HepG2 (cell line): ENCODE measurements around the gene CD164L2. TPM values are rescaled to one million over a fixed set of nuclear protein-coding genes. Genes with fewer than 3 reads are reported as not detected.

ENCODE experiments used
- AKNA ChIP-seq: sonication (generic); formaldehyde crosslinking; IDR thresholded peaks from 2 replicates; pipeline ENCODE4 v1.4.0; 2020; ENCODE audit warnings: missing genetic modification reagents, borderline replicate concordance
- ASH2L ChIP-seq: fragments of 300-600, 200-600 bp; sonication (generic); IDR thresholded peaks from 2 replicates; pipeline ENCODE4 v1.7.0; 2017; ENCODE audit warnings: low read depth, mild to moderate bottlenecking, moderate library complexity, mixed read lengths, low read length; ENCODE audit not compliant: insufficient read length
- BATF2 ChIP-seq: sonication (generic); formaldehyde crosslinking; IDR thresholded peaks from 2 replicates; pipeline ENCODE4 v1.8.0; 2022; ENCODE audit warnings: mild to moderate bottlenecking, missing genetic modification reagents, moderate library complexity
- CAMTA2 ChIP-seq: sonication (generic); formaldehyde crosslinking; IDR thresholded peaks from 2 replicates; pipeline ENCODE4 v1.4.0; 2020; ENCODE audit warnings: mild to moderate bottlenecking, missing genetic modification reagents, borderline replicate concordance
- CHD2 ChIP-seq: IDR thresholded peaks from 2 replicates; pipeline ENCODE4 v1.6.1; 2011; ENCODE audit warnings: low read depth, low read length, improper control_type of control experiment
- ELF3 ChIP-seq: IDR thresholded peaks from 2 replicates; pipeline ENCODE4 v1.6.1; 2016; ENCODE audit warnings: missing genetic modification reagents, missing compliant biosample characterization
- KDM1A ChIP-seq: IDR thresholded peaks from 2 replicates; pipeline ENCODE4 v1.6.1; 2016; ENCODE audit warnings: missing compliant biosample characterization
- NFYB ChIP-seq: sonication (generic); formaldehyde crosslinking; IDR thresholded peaks from 2 replicates; pipeline ENCODE4 v1.4.0; 2020; ENCODE audit warnings: missing genetic modification reagents
- NR2F6 ChIP-seq, 2 experiments: IDR thresholded peaks; 2 replicates each; pipeline ENCODE4 v1.6.1; 2016; ENCODE audit warnings: antibody characterized with exemption in 1 of 2, mild to moderate bottlenecking in 1 of 2
- SAP130 ChIP-seq: IDR thresholded peaks from 2 replicates; pipeline ENCODE4 v1.6.1; 2016; ENCODE audit warnings: low read depth
- SOX5 ChIP-seq: IDR thresholded peaks from 2 replicates; pipeline ENCODE4 v1.6.1; 2016; ENCODE audit warnings: borderline replicate concordance
- SRSF1 ChIP-seq: fragments of 200-400 bp; formaldehyde crosslinking; optimal IDR thresholded peaks from 2 replicates; pipeline ENCODE3; 2017; ENCODE audit warnings: mild to moderate bottlenecking, low read depth, low read length, moderate library complexity
- SUZ12 ChIP-seq: fragments of 150-350 bp; IDR thresholded peaks from 2 replicates; pipeline ENCODE4 v1.6.1; 2014; ENCODE audit warnings: low read depth, low read length
- TFDP1 ChIP-seq: IDR thresholded peaks from 2 replicates; pipeline ENCODE4 v1.6.1; 2016; ENCODE audit warnings: missing compliant biosample characterization, missing genetic modification reagents, borderline replicate concordance
- TMF1 ChIP-seq: sonication (generic); formaldehyde crosslinking; IDR thresholded peaks from 2 replicates; pipeline ENCODE4 v1.8.1; 2022; ENCODE audit warnings: low read depth, missing genetic modification reagents
- XRCC5 ChIP-seq: fragments of 200-400 bp; formaldehyde crosslinking; optimal IDR thresholded peaks from 2 replicates; pipeline ENCODE3; 2017; ENCODE audit warnings: mild to moderate bottlenecking, low read length
- ZNF274 ChIP-seq: sonication (generic); formaldehyde crosslinking; IDR thresholded peaks from 2 replicates; pipeline ENCODE4 v1.5.1; 2020; ENCODE audit warnings: mild to moderate bottlenecking, missing genetic modification reagents
- ZNF44 ChIP-seq: sonication (generic); formaldehyde crosslinking; IDR thresholded peaks from 2 replicates; pipeline ENCODE4 v1.5.1; 2020; ENCODE audit warnings: mild to moderate bottlenecking, missing genetic modification reagents
- ZNF563 ChIP-seq: sonication (generic); formaldehyde crosslinking; IDR thresholded peaks from 2 replicates; pipeline ENCODE4 v1.8.0; 2022; ENCODE audit warnings: mild to moderate bottlenecking, moderate library complexity, missing genetic modification reagents
- ZNF691 ChIP-seq: sonication (generic); formaldehyde crosslinking; IDR thresholded peaks from 2 replicates; pipeline ENCODE4 v1.4.0; 2020; ENCODE audit warnings: missing genetic modification reagents, low read depth, mild to moderate bottlenecking, borderline replicate concordance
- ZZZ3 ChIP-seq: sonication (generic); formaldehyde crosslinking; IDR thresholded peaks from 2 replicates; pipeline ENCODE4 v1.4.0; 2020; ENCODE audit warnings: missing genetic modification reagents, mild to moderate bottlenecking, borderline replicate concordance
- polyA plus RNA-seq, 8 experiments: library from polyadenylated mRNA; depleted of rRNA in 3 of 8; stranded (reverse) in 7 of 8; unstranded in 1 of 8; fragments of >200 nt; fragmentation: Illumina TruSeq in 4 of 8; extraction: Trizol in 4 of 8; gene quantifications; 2 replicates each; pipeline versions ENCODE4 v1.2.1 to v1.2.3, GENCODE V29; 2011 to 2016; ENCODE audit warnings: low read depth in 4 of 8, missing spikeins in 1 of 8, mixed read lengths in 1 of 8; ENCODE audit not compliant: insufficient read depth in 1 of 8
- total RNA-seq, 5 experiments: library from RNA; depleted of rRNA; stranded (reverse); fragments of >200 nt; fragmentation: Illumina TruSeq; extraction: Trizol; gene quantifications; 2 replicates each; pipeline ENCODE4 v1.2.3, GENCODE V29; 2016; ENCODE audit warnings: low read depth in 1 of 5

CD164L2 gene
- total and polyA plus RNA-seq, 2 of the 13 experiments (the other 11 are each of a cell fraction or from before 2014, with no cell fraction given): not detected

- TF ChIP-seq ZNF274 (CRISPR knock-in tag) (no peak), TFDP1 (no peak; the same call in 1 of the 2 replicates), NFYB (CRISPR knock-in tag) (no peak), CAMTA2 (CRISPR knock-in tag) (0 out of 2 replicates have a peak, but pooled peaks have one; percentile 24), BATF2 (CRISPR knock-in tag) (no peak), ZZZ3 (CRISPR knock-in tag) (no peak), TMF1 (CRISPR knock-in tag) (0 out of 2 replicates have a peak, but pooled peaks have one; percentile 56), SAP130 (peak; percentile 50; the same call in 1 of the 2 replicates), SUZ12 (no peak), ELF3 (CRISPR knock-in tag) (no peak), SRSF1 (no peak), CHD2 (no peak), ZNF691 (CRISPR knock-in tag) (no peak), SOX5 (CRISPR knock-in tag) (no peak; the same call in 1 of the 2 replicates), XRCC5 (peak; percentile 80), AKNA (CRISPR knock-in tag) (no peak), ASH2L (no peak), ZNF44 (CRISPR knock-in tag) (no peak), NR2F6 (IDR thresholded peaks at IDR 0.05) (peak; percentile 92), NR2F6 (CRISPR knock-in tag; IDR thresholded peaks at IDR 0.05) (peak; percentile 72), ZNF563 (CRISPR knock-in tag) (no peak), KDM1A (CRISPR knock-in tag) (no peak)
Measured at GRCh38 chr1:27348861-27349783, 34.0 kb downstream of the CD164L2 start (continued).
